IMR-90 (cell line): ENCODE measurements around the gene LILRA1. TPM values are rescaled to one million over a fixed set of nuclear protein-coding genes. Genes with fewer than 3 reads are reported as not detected.
"Not testable (repeated sequence)": the region's sequence is repeated elsewhere in the genome, so short reads cannot be mapped to it uniquely, and the experiment has no call there.

Experiments
- ATAC-seq: fragments of 200-7000 bp; cut with Tn5 transposase; 2 replicates; pipeline ENCODE4 v1.9.1; 2020; ENCODE audit warnings: low read depth, mild to moderate bottlenecking, moderate library complexity
- BruUV-seq: library from RNA; stranded (reverse); fragments of 400-500 nt; replicated peaks from 2 replicates; lab custom pipeline; 2021; lab: Mats Ljungman, UMichigan
- CTCF ChIA-PET: fragments of 300-600 bp; formaldehyde crosslinking; extraction: SDS; loops from one replicate; lab custom pipeline; 2021; ENCODE audit warnings: antibody characterized with exemption; lab: Yijun Ruan, JAX
- POLR2A ChIA-PET: fragments of 300-600 bp; sonication (Branson Sonifier 250); formaldehyde crosslinking; loops from one replicate; lab custom pipeline; 2022; ENCODE audit warnings: antibody characterized with exemption; ENCODE audit not compliant: unreplicated experiment; lab: Charles Lee
- DNase-seq: peaks from one replicate; pipeline ENCODE4 v3.0.0; 2013
- H2AFZ ChIP-seq: replicated peaks from 2 replicates; pipeline ENCODE3; 2013; ENCODE audit warnings: low read length, mild to moderate bottlenecking; ENCODE audit not compliant: poor library complexity
- H2AK5ac ChIP-seq: 2 replicates; pipeline ENCODE4 v1.6.1; 2013; ENCODE audit warnings: low read depth, low read length, inconsistent platforms
- H2AK9ac ChIP-seq: replicated peaks from 2 replicates; pipeline ENCODE3; 2013; ENCODE audit warnings: mild to moderate bottlenecking, low read depth, low read length, moderate library complexity; ENCODE audit not compliant: poor library complexity
- H2BK120ac ChIP-seq: 2 replicates; pipeline ENCODE4 v1.6.1; 2013; ENCODE audit warnings: low read depth, low read length, inconsistent platforms
- H2BK15ac ChIP-seq: 3 replicates; pipeline ENCODE4 v1.6.1; 2013; ENCODE audit warnings: low read depth, low read length, inconsistent platforms
- H2BK20ac ChIP-seq: 2 replicates; pipeline ENCODE4 v1.6.1; 2013; ENCODE audit warnings: low read depth, mild to moderate bottlenecking, inconsistent platforms, low read length, moderate library complexity
- H2BK5ac ChIP-seq: 2 replicates; pipeline ENCODE4 v1.6.1; 2013; ENCODE audit warnings: mild to moderate bottlenecking, low read depth, low read length, inconsistent platforms; ENCODE audit not compliant: poor library complexity, severe bottlenecking
- H3K14ac ChIP-seq: replicated peaks from 2 replicates; pipeline ENCODE4 v1.6.1; 2013; ENCODE audit warnings: low read depth, low read length, inconsistent platforms
- H3K18ac ChIP-seq: 2 replicates; pipeline ENCODE4 v1.6.1; 2013; ENCODE audit warnings: low read depth, low read length, control low read depth
- H3K23ac ChIP-seq: 2 replicates; pipeline ENCODE4 v1.6.1; 2013; ENCODE audit warnings: low read depth, low read length, inconsistent platforms
- H3K27ac ChIP-seq: 2 replicates; pipeline ENCODE4 v1.5.1; 2013; ENCODE audit warnings: mild to moderate bottlenecking, control low read depth, low read length; ENCODE audit not compliant: insufficient read depth
- H3K27me3 ChIP-seq: 2 replicates; pipeline ENCODE4 v1.6.1; 2013; ENCODE audit warnings: low read length; ENCODE audit not compliant: control insufficient read depth, insufficient read depth
- H3K36me3 ChIP-seq: 2 replicates; pipeline ENCODE4 v1.6.1; 2013; ENCODE audit warnings: low read length, mixed read lengths; ENCODE audit not compliant: control insufficient read depth, insufficient read depth
- H3K4ac ChIP-seq: 2 replicates; pipeline ENCODE4 v1.6.1; 2013; ENCODE audit warnings: low read depth, low read length, inconsistent platforms
- H3K4me1 ChIP-seq: 2 replicates; pipeline ENCODE4 v1.6.1; 2013; ENCODE audit warnings: low read length, mixed read lengths; ENCODE audit not compliant: control insufficient read depth, insufficient read depth
- H3K4me2 ChIP-seq: 2 replicates; pipeline ENCODE4 v1.6.1; 2013; ENCODE audit warnings: low read depth, mild to moderate bottlenecking, control low read depth, low read length, moderate library complexity
- H3K4me3 ChIP-seq: 2 replicates; pipeline ENCODE4 v1.5.1; 2013; ENCODE audit warnings: low read depth, mild to moderate bottlenecking, control low read depth, low read length, moderate library complexity; ENCODE audit not compliant: insufficient read depth
- H3K56ac ChIP-seq: 2 replicates; pipeline ENCODE4 v1.6.1; 2013; ENCODE audit warnings: low read length, inconsistent platforms; ENCODE audit not compliant: insufficient read depth; ENCODE audit errors: extremely low read depth
- H3K79me1 ChIP-seq, 2 experiments: 2 replicates each; pipeline ENCODE4 v1.6.1; 2013; ENCODE audit warnings: low read length in 2 of 2, inconsistent platforms in 1 of 2, low read depth in 1 of 2
- H3K9ac ChIP-seq: 2 replicates; pipeline ENCODE4 v1.6.1; 2013; ENCODE audit warnings: low read depth, low read length, control low read depth
- H3K9me1 ChIP-seq: 2 replicates; pipeline ENCODE4 v1.6.1; 2013; ENCODE audit warnings: low read length, inconsistent platforms; ENCODE audit not compliant: insufficient read depth
- H3K9me3 ChIP-seq: 2 replicates; pipeline ENCODE4 v1.6.1; 2013; ENCODE audit warnings: low read length; ENCODE audit not compliant: control insufficient read depth, insufficient read depth
- H4K20me1 ChIP-seq: 2 replicates; pipeline ENCODE4 v1.6.1; 2013; ENCODE audit warnings: low read length, inconsistent platforms; ENCODE audit not compliant: insufficient read depth
- H4K5ac ChIP-seq: 2 replicates; pipeline ENCODE4 v1.6.1; 2013; ENCODE audit warnings: mild to moderate bottlenecking, low read depth, low read length, control low read depth
- H4K8ac ChIP-seq, 2 experiments: 2 replicates each; pipeline ENCODE4 v1.6.1; 2013; ENCODE audit warnings: low read depth in 2 of 2, low read length in 2 of 2, control low read depth in 1 of 2, inconsistent platforms in 1 of 2
- H4K91ac ChIP-seq: 2 replicates; pipeline ENCODE4 v1.6.1; 2013; ENCODE audit warnings: low read depth, low read length, inconsistent platforms; ENCODE audit not compliant: insufficient read depth
- WGBS, 2 experiments: methylation state at CpG; one replicate each; pipeline versions ENCODE4 v1.1.5 to v1.1.7; 2013; ENCODE audit warnings: missing lambda C conversion rate in 2 of 2; ENCODE audit not compliant: insufficient read length in 1 of 2; ENCODE audit errors: extremely low coverage in 2 of 2; 5-methylcytosine and 5-hydroxymethylcytosine counted together
- dilution Hi-C: fragments of 300-500 bp; cut with HindIII; formaldehyde crosslinking; loops from one replicate; pipeline ENCODE4 v1.14.3; 2018; ENCODE audit warnings: low sequenced_read_pairs; ENCODE audit not compliant: unreplicated experiment
- in situ Hi-C: fragments of 300-500 bp; cut with MboI; formaldehyde crosslinking; loops from 3 replicates; pipeline ENCODE4 v1.14.3; 2019; ENCODE audit warnings: low sequenced_read_pairs, inconsistent platforms, mixed read lengths
- intact Hi-C: fragments of 100-400 bp; cut with micrococcal nuclease; formaldehyde crosslinking; loops from 2 replicates; pipeline ENCODE4 v1.10.0; 2022
- polyA plus RNA-seq, 3 experiments: library from polyadenylated mRNA; depleted of rRNA; stranded (reverse); fragments of >200 nt; gene quantifications; 2 replicates each; pipeline ENCODE4 v1.2.3, GENCODE V29; 2012; ENCODE audit warnings: low replicate concordance in 1 of 3
- total RNA-seq: library from RNA; depleted of rRNA; stranded (reverse); fragments of >200 nt; gene quantifications from 2 replicates; pipeline ENCODE4 v1.2.3, GENCODE V29; 2012

The LILRA1 gene
- total and polyA plus RNA-seq, 2 of the 4 experiments (the other 2 are of a cell fraction): not detected

DNA sequence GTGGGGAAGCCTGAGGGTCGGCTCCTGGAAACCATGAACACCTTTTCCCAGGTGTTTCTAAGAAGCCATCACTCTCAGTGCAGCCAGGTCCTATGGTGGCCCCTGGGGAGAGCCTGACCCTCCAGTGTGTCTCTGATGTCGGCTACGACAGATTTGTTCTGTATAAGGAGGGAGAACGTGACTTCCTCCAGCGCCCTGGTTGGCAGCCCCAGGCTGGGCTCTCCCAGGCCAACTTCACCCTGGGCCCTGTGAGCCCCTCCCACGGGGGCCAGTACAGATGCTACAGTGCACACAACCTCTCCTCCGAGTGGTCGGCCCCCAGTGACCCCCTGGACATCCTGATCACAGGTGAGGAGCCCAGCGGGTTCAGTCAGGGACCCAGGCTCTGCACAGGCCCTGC lies 18.2 kb upstream of the LILRA1 start:
- 80% methylated on average over 1 of the region's 9 CpGs; no CpG with 5 or more reads in 1 of the 2 experiments for WGBS, 2 experiments

More for the DNA sequence above, 18.2 kb upstream of the LILRA1 start:
- H2AK5ac ChIP-seq, H3K4me3 ChIP-seq, H2BK15ac ChIP-seq, ATAC-seq, H2BK120ac ChIP-seq, H3K9ac ChIP-seq, H4K20me1 ChIP-seq, H3K27me3 ChIP-seq, H2AFZ ChIP-seq, H2BK5ac ChIP-seq, H3K56ac ChIP-seq, H4K91ac ChIP-seq, H3K36me3 ChIP-seq, H3K9me1 ChIP-seq, H3K79me1 ChIP-seq, POLR2A ChIA-PET, H3K18ac ChIP-seq, H2AK9ac ChIP-seq, DNase-seq, H3K23ac ChIP-seq, H3K4ac ChIP-seq, intact Hi-C loops, H3K4me1 ChIP-seq, H2BK20ac ChIP-seq, H3K14ac ChIP-seq, H3K4me2 ChIP-seq, H4K5ac ChIP-seq, H4K8ac ChIP-seq, BruUV-seq, CTCF ChIA-PET, dilution Hi-C loops, H3K27ac ChIP-seq: not testable (repeated sequence)
- peaks cover 37% of the 10 kb centered on the region for H3K9me3 ChIP-seq
- in situ Hi-C loops: loop anchor here (5.0 kb wide), 1 partner anchor 278 kb away; no protein-coding TSS in a partner anchor
